Epidermal melanocyte (primary cell): ENCODE results near the gene BBS4.
"Not testable (repeated sequence)": the region's sequence is repeated elsewhere in the genome, so short reads cannot be mapped to it uniquely, and the experiment has no call there.

Experiments
- DNase-seq: peaks from one replicate; pipeline ENCODE4 v3.0.0; 2011; ENCODE audit warnings: low spot score; ENCODE audit not compliant: insufficient read length

Gene BBS4

GRCh38 chr15:72685925-72686794 is at the start of gene BBS4, which contains the start of gene HIGD2B:
Gene BBS4 (plus strand): TSS chr15:72686207. CDS start chr15:72686228, 21 bp downstream.
Gene HIGD2B (minus strand): TSS chr15:72686182. CDS start chr15:72676374, 9,808 bp downstream.
- peak; percentile 61 for DNase-seq

GRCh38 chr15:72636519-72637282 is 49.3 kb upstream of the BBS4 start:
- DNase-seq, result not testable (repeated sequence)

- not testable (repeated sequence) for DNase-seq
These were observed 46.1 kb upstream of the BBS4 start for GRCh38 chr15:72639759-72640483.

GRCh38 chr15:72642271-72642670 is 43.7 kb upstream of the BBS4 start:
- not testable (repeated sequence) for DNase-seq

GRCh38 chr15:72648631-72649253 is 37.3 kb upstream of the BBS4 start:
- not testable (repeated sequence) for DNase-seq

- not testable (repeated sequence) for DNase-seq
These were observed 31.6 kb upstream of the BBS4 start, which contains the start of gene GOLGA6B for GRCh38 chr15:72654397-72654796. Gene GOLGA6B (plus strand): TSS chr15:72654697. CDS start chr15:72654738, 41 bp downstream.

- DNase-seq, result not testable (repeated sequence)
These were observed 30.0 kb upstream of the BBS4 start for GRCh38 chr15:72656014-72656413.

GRCh38 chr15:72661081-72661480 is 24.9 kb upstream of the BBS4 start:
- DNase-seq, result not testable (repeated sequence)

GRCh38 chr15:72663931-72664330 is 22.1 kb upstream of the BBS4 start:
- not testable (repeated sequence) for DNase-seq

GRCh38 chr15:72665706-72666105 is 20.3 kb upstream of the BBS4 start:
- not testable (repeated sequence) for DNase-seq

GRCh38 chr15:72669803-72670202 is 16.2 kb upstream of the BBS4 start:
- not testable (repeated sequence) for DNase-seq

- DNase-seq, result not testable (repeated sequence)
These were observed 15.2 kb upstream of the BBS4 start for GRCh38 chr15:72670656-72671352.

- DNase-seq, result no peak
These were observed 14.5 kb upstream of the BBS4 start for GRCh38 chr15:72671525-72671924.

GRCh38 chr15:72676838-72677237 is 9.2 kb upstream of the BBS4 start:
- DNase-seq, result no peak

GRCh38 chr15:72680931-72681330 is 5.1 kb upstream of the BBS4 start:
- no peak for DNase-seq

GRCh38 chr15:72682772-72683171 is 3.2 kb upstream of the BBS4 start:
- DNase-seq, result no peak

GRCh38 chr15:72685301-72685924 is 594 bp upstream of the BBS4 start:
- DNase-seq, result no peak

- no peak for DNase-seq
These were observed 2.7 kb downstream of the BBS4 start for GRCh38 chr15:72688697-72689096.

- no peak for DNase-seq
These were observed 4.9 kb downstream of the BBS4 start for GRCh38 chr15:72690938-72691337.

- no peak for DNase-seq
These were observed 12.9 kb downstream of the BBS4 start for GRCh38 chr15:72698938-72699337.
